Stimulated activated naive CD8-positive, alpha-beta T cell treated with anti-CD3 and anti-CD28 coated beads, Interleukin-15, Interleukin-2, amounts not matched to agents 100 ng/mL and 50 ng/mL, for 24 hours (primary cell): ENCODE data around the gene DISC1.
"Not testable (repeated sequence)": the region's sequence is repeated elsewhere in the genome, so short reads cannot be mapped to it uniquely, and the experiment has no call there.

Experiments
- H3K27ac Mint-ChIP-seq: one replicate; pipeline ENCODE4 v1.8.0; 2021; ENCODE audit warnings: mild to moderate bottlenecking, mixed read lengths
- H3K27me3 Mint-ChIP-seq: one replicate; pipeline ENCODE4 v1.8.0; 2021; ENCODE audit warnings: mixed read lengths
- H3K36me3 Mint-ChIP-seq: one replicate; pipeline ENCODE4 v1.8.0; 2021; ENCODE audit warnings: low read depth, mixed read lengths
- H3K4me1 Mint-ChIP-seq: one replicate; pipeline ENCODE4 v1.8.0; 2021; ENCODE audit warnings: low read depth, mixed read lengths
- H3K4me3 Mint-ChIP-seq: one replicate; pipeline ENCODE4 v1.8.0; 2021; ENCODE audit warnings: mild to moderate bottlenecking, mixed read lengths
- H3K9me3 Mint-ChIP-seq: one replicate; pipeline ENCODE4 v1.8.0; 2021; ENCODE audit warnings: mixed read lengths

DISC1 gene

GRCh38 chr1:231750818-231751362 lies 124.3 kb downstream of the DISC1 start:
- H3K27me3 Mint-ChIP-seq, result no peaks in the 10 kb centered on the region
- H3K4me3 Mint-ChIP-seq, result no peak overlapping the region
- no peak overlapping the region for H3K27ac Mint-ChIP-seq
- peaks cover 42% of the 10 kb centered on the region for H3K36me3 Mint-ChIP-seq
- no peaks in the 10 kb centered on the region for H3K4me1 Mint-ChIP-seq
- peaks cover 15% of the 10 kb centered on the region for H3K9me3 Mint-ChIP-seq

GRCh38 chr1:231751415-231751814 lies 124.8 kb downstream of the DISC1 start:
- Mint-ChIP-seq H3K36me3 (peaks cover 42% of the 10 kb centered on the region), H3K27me3 (no peaks in the 10 kb centered on the region)

GRCh38 chr1:231753313-231753712 lies 126.7 kb downstream of the DISC1 start:
- Mint-ChIP-seq H3K4me3 (no peak overlapping the region), H3K27ac (no peak overlapping the region), H3K4me1 (no peaks in the 10 kb centered on the region), H3K36me3 (peaks cover 42% of the 10 kb centered on the region), H3K27me3 (no peaks in the 10 kb centered on the region), H3K9me3 (peaks cover 15% of the 10 kb centered on the region)

More at GRCh38 chr1:231751415-231751814, 124.8 kb downstream of the DISC1 start:
- H3K4me1 Mint-ChIP-seq, result no peaks in the 10 kb centered on the region
- peaks cover 15% of the 10 kb centered on the region for H3K9me3 Mint-ChIP-seq
- no peak overlapping the region for H3K27ac Mint-ChIP-seq
- no peak overlapping the region for H3K4me3 Mint-ChIP-seq

- Mint-ChIP-seq H3K4me3 (no peak overlapping the region), H3K4me1 (no peaks in the 10 kb centered on the region), H3K27ac (no peak overlapping the region), H3K36me3 (peaks cover 25% of the 10 kb centered on the region), H3K9me3 (peaks cover 6% of the 10 kb centered on the region), H3K27me3 (no peaks in the 10 kb centered on the region)
These were observed 130.5 kb downstream of the DISC1 start for GRCh38 chr1:231757101-231757404.

GRCh38 chr1:231757759-231758158 lies 131.2 kb downstream of the DISC1 start:
- H3K4me3 Mint-ChIP-seq, result no peak overlapping the region
- H3K4me1 Mint-ChIP-seq, result no peaks in the 10 kb centered on the region
- H3K27ac Mint-ChIP-seq, result no peak overlapping the region
- no peaks in the 10 kb centered on the region for H3K27me3 Mint-ChIP-seq
- H3K36me3 Mint-ChIP-seq, result peaks cover 18% of the 10 kb centered on the region
- H3K9me3 Mint-ChIP-seq, result no peaks in the 10 kb centered on the region

- no peak overlapping the region for H3K27ac Mint-ChIP-seq
- no peaks in the 10 kb centered on the region for H3K4me1 Mint-ChIP-seq
- no peaks in the 10 kb centered on the region for H3K36me3 Mint-ChIP-seq
- no peaks in the 10 kb centered on the region for H3K27me3 Mint-ChIP-seq
- H3K4me3 Mint-ChIP-seq, result no peak overlapping the region
- no peaks in the 10 kb centered on the region for H3K9me3 Mint-ChIP-seq
These were observed 134.7 kb downstream of the DISC1 start for GRCh38 chr1:231761252-231761651.

GRCh38 chr1:231761747-231762541 lies 135.4 kb downstream of the DISC1 start:
- H3K4me3 Mint-ChIP-seq, result no peak overlapping the region
- no peaks in the 10 kb centered on the region for H3K27me3 Mint-ChIP-seq
- H3K4me1 Mint-ChIP-seq, result no peaks in the 10 kb centered on the region
- H3K36me3 Mint-ChIP-seq, result no peaks in the 10 kb centered on the region
- no peaks in the 10 kb centered on the region for H3K9me3 Mint-ChIP-seq
- no peak overlapping the region for H3K27ac Mint-ChIP-seq

- Mint-ChIP-seq H3K27ac (no peak overlapping the region), H3K36me3 (no peaks in the 10 kb centered on the region), H3K9me3 (no peaks in the 10 kb centered on the region), H3K27me3 (no peaks in the 10 kb centered on the region), H3K4me1 (no peaks in the 10 kb centered on the region), H3K4me3 (no peak overlapping the region)
These were observed 136.9 kb downstream of the DISC1 start for GRCh38 chr1:231763456-231763855.

GRCh38 chr1:231765825-231766224 lies 139.2 kb downstream of the DISC1 start:
- H3K36me3 Mint-ChIP-seq, H3K27ac Mint-ChIP-seq, H3K4me3 Mint-ChIP-seq, H3K4me1 Mint-ChIP-seq, H3K9me3 Mint-ChIP-seq, H3K27me3 Mint-ChIP-seq: not testable (repeated sequence)

GRCh38 chr1:231767471-231767870 lies 140.9 kb downstream of the DISC1 start:
- H3K4me3 Mint-ChIP-seq, result no peak overlapping the region
- no peaks in the 10 kb centered on the region for H3K4me1 Mint-ChIP-seq
- no peaks in the 10 kb centered on the region for H3K9me3 Mint-ChIP-seq
- peaks cover 9% of the 10 kb centered on the region for H3K36me3 Mint-ChIP-seq
- H3K27me3 Mint-ChIP-seq, result no peaks in the 10 kb centered on the region
- no peak overlapping the region for H3K27ac Mint-ChIP-seq

GRCh38 chr1:231768416-231768815 lies 141.8 kb downstream of the DISC1 start:
- Mint-ChIP-seq H3K36me3 (peaks cover 9% of the 10 kb centered on the region), H3K27ac (no peak overlapping the region), H3K9me3 (no peaks in the 10 kb centered on the region), H3K27me3 (no peaks in the 10 kb centered on the region), H3K4me3 (no peak overlapping the region), H3K4me1 (no peaks in the 10 kb centered on the region)

GRCh38 chr1:231770506-231771175 lies 144.1 kb downstream of the DISC1 start:
- peaks cover 24% of the 10 kb centered on the region for H3K36me3 Mint-ChIP-seq
- no peaks in the 10 kb centered on the region for H3K4me1 Mint-ChIP-seq
- H3K27ac Mint-ChIP-seq, result no peak overlapping the region
- H3K9me3 Mint-ChIP-seq, result no peaks in the 10 kb centered on the region
- H3K4me3 Mint-ChIP-seq, result no peak overlapping the region
- H3K27me3 Mint-ChIP-seq, result no peaks in the 10 kb centered on the region

GRCh38 chr1:231774719-231775335 lies 148.2 kb downstream of the DISC1 start:
- H3K4me1 Mint-ChIP-seq, result no peaks in the 10 kb centered on the region
- no peaks in the 10 kb centered on the region for H3K27me3 Mint-ChIP-seq
- H3K36me3 Mint-ChIP-seq, result peaks cover 24% of the 10 kb centered on the region
- no peaks in the 10 kb centered on the region for H3K9me3 Mint-ChIP-seq
- no peak overlapping the region for H3K27ac Mint-ChIP-seq
- no peak overlapping the region for H3K4me3 Mint-ChIP-seq

- no peaks in the 10 kb centered on the region for H3K27me3 Mint-ChIP-seq
- peaks cover 21% of the 10 kb centered on the region for H3K36me3 Mint-ChIP-seq
- no peak overlapping the region for H3K4me3 Mint-ChIP-seq
- no peaks in the 10 kb centered on the region for H3K9me3 Mint-ChIP-seq
- H3K27ac Mint-ChIP-seq, result no peak overlapping the region
- no peaks in the 10 kb centered on the region for H3K4me1 Mint-ChIP-seq
These were observed 149.6 kb downstream of the DISC1 start for GRCh38 chr1:231776010-231776756.

GRCh38 chr1:231776757-231777062 lies 150.1 kb downstream of the DISC1 start:
- Mint-ChIP-seq H3K27me3 (no peaks in the 10 kb centered on the region), H3K4me3 (no peak overlapping the region), H3K4me1 (peaks cover 3% of the 10 kb centered on the region), H3K27ac (no peak overlapping the region), H3K36me3 (peaks cover 19% of the 10 kb centered on the region), H3K9me3 (no peaks in the 10 kb centered on the region)
